HEK293 (cell line): ENCODE measurements around the gene PRR33.

Source experiments
- HOXA7 ChIP-seq: sonication (generic); formaldehyde crosslinking; IDR thresholded peaks from 2 replicates; pipeline ENCODE4 v1.8.1; 2022; ENCODE audit warnings: missing genetic modification reagents, borderline replicate concordance
- TF ChIP-seq, protein P1 (sequence below): fragments of 450-650 bp; formaldehyde crosslinking; IDR thresholded peaks from 2 replicates; pipeline ENCODE4 v1.5.1; 2016; ENCODE audit warnings: missing biosample characterization, missing genetic modification characterization

DNA sequence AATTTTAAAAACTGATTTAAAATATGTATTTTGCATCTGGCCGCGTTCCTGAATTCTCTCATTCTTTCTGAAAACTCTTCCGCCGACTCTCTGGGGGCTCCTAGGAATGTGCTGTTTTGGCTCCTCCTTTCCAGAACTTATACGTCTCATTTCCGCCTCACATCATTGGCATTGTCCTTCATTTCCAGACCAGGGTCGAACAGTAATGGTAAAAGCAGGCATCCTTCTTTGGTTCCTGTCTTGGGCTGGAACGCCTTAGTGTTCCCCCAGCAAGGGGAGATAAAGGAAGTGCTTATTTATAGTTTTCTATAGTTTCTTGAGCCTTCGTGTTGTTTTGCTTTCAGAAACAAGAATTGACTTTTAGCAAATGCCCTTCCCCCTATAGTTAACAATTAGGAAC is 16.9 kb upstream of the PRR33 start:
- TF ChIP-seq, protein P1, sequence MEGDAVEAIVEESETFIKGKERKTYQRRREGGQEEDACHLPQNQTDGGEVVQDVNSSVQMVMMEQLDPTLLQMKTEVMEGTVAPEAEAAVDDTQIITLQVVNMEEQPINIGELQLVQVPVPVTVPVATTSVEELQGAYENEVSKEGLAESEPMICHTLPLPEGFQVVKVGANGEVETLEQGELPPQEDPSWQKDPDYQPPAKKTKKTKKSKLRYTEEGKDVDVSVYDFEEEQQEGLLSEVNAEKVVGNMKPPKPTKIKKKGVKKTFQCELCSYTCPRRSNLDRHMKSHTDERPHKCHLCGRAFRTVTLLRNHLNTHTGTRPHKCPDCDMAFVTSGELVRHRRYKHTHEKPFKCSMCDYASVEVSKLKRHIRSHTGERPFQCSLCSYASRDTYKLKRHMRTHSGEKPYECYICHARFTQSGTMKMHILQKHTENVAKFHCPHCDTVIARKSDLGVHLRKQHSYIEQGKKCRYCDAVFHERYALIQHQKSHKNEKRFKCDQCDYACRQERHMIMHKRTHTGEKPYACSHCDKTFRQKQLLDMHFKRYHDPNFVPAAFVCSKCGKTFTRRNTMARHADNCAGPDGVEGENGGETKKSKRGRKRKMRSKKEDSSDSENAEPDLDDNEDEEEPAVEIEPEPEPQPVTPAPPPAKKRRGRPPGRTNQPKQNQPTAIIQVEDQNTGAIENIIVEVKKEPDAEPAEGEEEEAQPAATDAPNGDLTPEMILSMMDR (tag by site-specific recombination) = no peak
- no peak for TF ChIP-seq HOXA7
